NCI-H345 treated with DMSO at 0.1 percent for 48 hours (cell line): ENCODE results near the gene MAN1C1.

Experiments used
- DNase-seq: peaks from one replicate; lab custom pipeline; 2025; ENCODE audit not compliant: unreplicated experiment; lab: John Stamatoyannopoulos, UW

MAN1C1 gene

DNA sequence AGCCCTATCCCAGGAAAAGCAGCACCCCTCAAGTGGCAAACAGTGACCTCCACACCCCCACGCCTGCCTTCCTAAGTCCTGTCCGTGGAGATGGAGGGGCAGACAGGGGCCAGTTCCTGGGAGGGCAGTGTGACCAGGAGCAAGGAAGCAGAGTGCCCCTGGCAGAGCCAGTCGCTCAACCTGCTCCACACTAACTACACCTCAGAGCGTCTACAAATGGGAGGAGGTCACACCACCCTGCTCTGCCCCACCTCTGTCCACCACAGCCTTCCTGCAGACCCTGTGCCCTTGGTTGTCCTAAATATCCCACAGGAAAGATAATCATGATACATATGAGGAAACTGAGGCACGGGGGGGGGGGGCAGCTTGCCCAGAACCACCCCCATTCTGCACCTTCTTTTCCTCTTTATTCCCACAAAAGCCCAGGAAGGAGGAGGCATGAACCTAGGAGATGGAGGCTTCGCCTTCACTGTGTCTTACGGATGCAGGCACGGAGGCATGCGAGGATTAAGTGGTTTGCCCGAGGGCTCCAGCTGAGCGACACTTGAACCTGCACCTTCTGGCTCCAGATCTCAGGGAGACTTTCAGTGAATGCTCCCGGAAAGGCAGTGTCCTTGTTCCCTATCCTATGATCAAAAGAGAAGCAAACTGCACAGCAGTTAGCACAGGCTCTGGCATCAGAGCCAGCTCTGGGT is 140.7 kb downstream of the MAN1C1 start:
- DNase-seq, result no peak

DNA sequence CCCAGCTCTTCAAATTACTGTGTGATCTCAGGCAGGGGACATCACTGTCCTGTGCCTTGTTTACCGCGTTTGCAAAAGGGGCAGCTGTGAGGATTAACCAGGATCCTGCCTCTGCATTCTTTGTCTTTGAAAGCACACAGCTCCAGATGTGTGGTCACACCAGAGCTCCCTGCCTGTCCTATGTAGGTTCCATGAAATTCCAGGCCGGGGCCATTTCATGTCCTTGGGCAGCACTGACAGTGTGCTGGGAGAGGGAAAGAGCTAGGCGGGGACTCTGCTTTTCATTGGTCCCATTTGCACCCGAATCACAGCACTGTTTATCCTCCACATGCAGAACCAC is 141.2 kb downstream of the MAN1C1 start:
- no peak for DNase-seq

DNA sequence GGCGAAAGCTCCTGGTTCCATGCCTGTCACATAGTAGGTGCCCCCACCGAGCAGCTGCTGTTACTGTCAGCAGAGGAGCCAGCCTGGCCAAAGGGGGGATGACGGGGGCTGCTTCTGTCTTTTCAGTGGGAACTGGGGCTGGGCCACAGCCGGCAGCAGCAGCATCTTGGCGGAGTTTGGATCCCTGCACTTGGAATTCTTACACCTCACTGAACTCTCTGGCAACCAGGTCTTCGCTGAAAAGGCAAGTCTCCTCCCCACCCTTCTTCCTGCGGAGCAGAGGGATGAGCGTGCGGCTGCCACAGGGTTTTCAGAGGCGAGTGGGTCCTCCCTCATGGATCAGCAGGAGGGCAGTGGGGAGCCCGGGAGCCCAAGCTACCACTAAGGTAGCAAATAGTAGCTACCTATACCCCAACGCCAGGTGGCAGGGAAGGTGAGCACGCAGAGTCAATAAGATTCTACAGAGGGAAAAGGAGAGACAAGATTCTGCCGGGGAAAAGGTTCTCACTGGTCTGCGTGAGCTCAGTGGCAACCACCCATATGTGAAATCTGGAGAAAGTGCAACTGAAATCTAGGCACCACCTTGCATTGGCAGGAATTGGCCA is 142.0 kb downstream of the MAN1C1 start:
- DNase-seq, result no peak

DNA sequence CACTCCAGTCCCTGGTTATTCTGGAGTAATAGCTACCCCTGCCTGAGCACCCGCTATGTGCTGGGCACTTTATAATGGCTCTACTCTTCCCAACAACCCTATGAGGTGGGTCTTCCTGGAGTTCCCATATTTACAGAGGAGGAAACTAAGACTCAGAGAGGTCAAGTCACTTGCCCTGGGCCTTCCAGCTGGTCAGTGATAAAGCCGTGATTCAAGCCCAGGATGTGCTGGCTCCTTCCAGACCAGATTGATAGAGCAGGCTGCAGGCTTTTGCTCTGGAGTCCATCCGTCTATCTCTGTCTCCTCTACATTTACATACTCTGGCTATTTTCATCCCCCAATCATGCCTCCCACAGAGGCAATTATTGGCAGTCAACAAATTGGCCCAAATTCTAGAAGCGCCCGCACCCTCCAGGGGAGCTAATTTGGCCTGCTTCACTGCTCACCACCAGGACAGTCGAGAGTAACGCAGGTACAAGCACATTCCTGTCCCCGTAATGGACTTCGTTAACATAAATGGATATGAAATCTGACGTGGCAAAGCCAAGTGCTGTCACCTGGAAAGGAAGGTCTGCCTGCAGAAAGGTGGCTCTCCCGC is 143.6 kb downstream of the MAN1C1 start:
- DNase-seq, result no peak

DNA sequence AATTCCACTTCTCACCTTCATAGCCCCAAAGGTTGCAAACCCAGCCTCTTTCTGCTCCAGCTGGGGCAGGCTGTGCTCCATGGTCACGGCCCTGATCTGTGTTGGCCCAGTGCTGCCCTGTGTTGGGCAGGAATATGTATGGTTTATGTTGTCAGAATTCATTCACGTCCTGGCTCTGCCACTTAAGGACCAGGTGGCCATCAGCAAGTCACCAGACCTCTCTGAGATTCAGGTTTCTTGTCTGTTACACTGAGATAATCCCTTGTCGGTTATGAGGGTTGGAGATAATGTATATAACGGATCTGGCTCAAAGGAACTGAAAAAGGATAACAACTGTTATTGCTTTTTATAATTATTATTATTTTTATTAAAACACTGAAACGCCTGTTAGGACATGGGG is 144.3 kb downstream of the MAN1C1 start:
- DNase-seq, result no peak

DNA sequence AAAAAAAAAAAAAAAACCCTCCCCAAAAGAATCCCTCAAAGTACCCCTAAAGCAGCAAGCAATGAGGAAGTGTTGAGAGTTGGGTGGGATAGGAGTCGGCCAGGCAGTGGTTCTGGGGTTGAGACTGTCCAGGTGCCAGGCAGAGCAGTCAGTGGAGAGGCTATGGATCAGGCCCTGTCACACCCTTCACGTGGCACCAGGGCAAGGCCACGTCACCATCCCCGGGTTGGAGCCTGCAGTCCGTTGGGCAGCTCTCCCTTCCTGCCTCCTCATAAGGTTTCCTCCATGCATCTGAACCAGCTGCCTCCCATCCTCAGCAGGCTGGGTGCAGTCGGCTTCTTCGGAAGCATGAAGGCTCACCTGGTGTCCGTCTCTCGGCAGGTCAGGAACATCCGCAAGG is 146.9 kb downstream of the MAN1C1 start:
- DNase-seq, result no peak

DNA sequence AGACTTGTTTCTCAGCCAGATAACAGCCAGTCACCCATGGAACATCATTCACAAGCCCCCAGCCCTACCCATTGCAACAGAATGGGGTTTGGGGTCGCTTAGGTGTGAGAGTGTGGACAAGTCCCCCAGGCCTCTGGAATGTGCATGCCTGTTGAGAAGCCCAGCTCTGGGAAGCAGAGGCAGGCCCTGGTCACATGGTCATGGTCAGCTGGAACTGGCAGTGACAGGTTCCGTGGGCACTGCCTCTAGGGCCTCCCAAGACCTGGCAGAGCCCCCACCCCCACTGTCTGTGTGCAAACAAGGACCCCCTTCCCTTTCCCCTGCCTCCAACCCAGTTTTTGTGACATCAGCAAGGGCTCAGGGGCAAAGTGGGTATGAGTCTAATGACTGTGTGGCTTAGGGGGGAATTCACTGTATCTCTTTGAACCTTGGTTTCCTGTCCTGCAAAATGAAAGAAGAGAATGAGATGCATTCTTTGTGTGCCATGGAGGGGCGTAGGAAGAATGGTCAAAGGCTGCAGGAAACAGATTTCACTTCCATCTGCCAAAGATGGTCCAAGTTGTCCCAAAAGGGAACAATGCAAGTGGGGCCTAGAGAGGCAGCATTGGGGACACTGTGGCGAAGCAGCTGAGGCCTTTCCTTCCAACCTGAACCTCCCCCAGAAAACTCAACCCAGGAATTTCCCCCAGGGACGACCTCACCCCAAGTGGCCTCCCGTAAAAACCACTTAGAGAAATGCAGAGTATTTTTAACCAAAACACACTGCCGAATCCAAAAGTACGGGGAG is 148.7 kb downstream of the MAN1C1 start:
- no peak for DNase-seq

DNA sequence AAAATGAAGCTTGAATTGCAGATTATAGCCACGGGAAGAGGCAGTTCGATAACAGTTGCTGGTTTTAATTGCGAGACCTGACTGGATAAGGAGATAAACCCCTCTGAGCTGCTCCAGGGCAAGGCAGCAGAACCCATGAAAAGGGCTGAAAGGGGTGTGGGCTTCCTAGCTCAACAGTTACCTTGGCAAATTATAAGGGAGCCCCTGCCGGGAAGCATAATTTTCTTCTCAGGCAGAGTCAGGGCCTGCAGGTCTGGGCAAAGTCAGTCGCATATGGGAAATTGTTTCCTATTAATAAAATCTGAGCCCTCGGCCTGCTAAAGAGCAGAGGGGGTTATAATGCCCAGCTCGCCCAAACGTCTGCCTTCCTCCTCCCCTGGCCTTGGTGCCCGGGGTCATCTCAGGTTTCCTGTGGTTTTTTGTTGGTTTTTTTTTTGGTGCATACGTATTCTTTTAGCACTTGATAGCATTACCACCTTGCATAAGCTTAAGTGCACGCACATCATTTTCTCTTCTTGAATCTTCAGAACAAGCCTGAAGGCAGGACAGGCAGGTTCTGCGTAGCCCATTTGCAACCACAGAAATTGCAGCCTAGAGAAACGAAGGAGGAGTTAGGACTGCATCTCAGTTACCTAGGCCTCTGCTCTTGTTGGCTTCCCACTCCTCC is 149.5 kb downstream of the MAN1C1 start:
- no peak for DNase-seq

DNA sequence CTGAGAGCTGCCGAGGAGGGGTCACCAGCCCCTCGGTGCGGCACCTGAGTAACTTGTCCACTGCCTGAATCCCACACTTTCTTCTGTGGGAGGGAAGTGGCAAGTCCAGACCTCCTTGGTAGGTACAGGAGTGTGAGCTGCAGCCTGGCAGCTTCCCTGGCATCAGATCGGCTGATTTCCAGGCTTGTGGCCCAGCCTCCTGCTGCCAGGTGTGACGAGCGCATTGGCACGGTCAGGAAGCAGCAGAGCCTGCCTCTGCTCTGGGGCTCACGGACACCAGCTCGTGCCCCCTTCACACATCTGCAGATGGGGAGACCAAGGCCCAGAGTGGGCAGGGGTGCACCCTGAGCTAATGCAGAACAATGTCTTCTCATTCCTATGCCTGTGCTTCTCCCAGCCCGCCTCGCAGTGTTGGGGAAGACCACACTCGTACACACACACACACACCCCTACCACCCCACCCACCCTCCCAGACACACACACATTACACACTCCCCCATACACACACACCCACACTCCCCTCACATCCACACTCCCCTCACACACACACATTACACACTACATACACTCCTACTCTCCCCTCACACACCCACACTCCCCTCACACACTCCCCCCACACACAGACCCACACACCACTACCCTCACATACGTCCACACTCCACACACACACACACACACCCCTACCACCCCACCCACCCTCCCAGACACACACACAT is 150.3 kb downstream of the MAN1C1 start:
- DNase-seq, result no peak

DNA sequence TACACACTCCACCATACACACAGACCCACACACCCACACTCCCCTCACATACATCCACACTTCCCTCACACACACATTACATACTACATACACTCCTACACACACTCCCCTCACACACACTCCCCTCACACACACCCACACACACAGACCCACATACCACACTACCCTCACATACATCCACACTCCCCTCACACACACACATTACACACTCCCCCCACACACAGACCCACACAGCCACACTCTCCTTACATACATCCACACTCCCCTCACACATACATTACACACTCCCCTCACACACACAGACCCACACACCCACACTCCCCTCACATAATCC is 150.8 kb downstream of the MAN1C1 start:
- no peak for DNase-seq

DNA sequence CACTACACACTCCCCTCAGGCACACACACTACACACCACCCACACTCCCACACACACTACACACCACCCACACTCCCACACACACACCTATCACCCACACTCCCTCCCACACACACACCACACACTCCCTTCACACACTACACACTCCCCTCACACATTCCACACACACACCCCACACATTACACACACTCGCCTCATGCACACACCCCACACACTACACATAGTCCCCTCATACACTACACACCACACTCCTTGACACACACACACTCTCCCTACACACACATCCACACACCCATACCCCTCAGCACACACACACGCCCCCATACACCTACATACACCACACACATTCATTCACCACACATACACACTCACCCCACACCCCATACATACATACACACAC is 152.4 kb downstream of the MAN1C1 start:
- DNase-seq, result no peak

DNA sequence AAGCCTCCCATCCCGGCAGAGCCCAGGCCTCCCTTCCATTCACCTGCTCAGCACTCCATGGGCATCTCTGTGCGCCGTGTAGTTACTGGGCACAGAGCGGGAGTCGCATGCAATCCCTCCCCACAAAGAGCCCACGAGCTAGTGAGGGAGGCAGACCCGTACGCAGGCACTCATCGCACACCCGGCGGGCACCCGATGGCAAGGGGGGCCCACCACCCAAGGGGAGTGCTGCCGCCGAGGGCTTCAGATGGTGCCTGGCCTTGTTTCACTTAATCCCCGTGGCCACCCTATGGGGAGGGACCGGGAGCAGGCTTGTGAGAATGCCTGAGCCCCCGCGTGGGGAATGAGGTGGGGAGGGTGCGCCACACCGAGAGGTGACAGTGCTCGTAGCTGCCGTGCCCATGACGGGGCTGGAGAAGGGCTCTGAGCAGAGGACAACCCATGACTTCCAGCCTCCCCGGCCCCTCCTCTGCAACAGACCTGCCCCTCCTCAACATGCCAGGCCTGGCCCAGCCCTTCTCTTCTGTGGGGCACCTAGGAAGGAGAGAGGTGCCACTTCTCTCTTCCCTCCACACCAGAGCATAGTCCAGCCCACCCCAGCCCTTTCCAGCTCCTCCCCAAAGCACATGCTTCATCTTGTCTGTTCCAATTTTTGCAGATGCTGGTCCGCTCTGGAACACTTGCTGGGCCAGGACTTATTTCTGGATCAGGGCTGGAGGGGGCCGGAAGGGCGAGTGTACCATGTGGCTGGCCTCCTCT is 153.2 kb downstream of the MAN1C1 start:
- DNase-seq, result no peak

DNA sequence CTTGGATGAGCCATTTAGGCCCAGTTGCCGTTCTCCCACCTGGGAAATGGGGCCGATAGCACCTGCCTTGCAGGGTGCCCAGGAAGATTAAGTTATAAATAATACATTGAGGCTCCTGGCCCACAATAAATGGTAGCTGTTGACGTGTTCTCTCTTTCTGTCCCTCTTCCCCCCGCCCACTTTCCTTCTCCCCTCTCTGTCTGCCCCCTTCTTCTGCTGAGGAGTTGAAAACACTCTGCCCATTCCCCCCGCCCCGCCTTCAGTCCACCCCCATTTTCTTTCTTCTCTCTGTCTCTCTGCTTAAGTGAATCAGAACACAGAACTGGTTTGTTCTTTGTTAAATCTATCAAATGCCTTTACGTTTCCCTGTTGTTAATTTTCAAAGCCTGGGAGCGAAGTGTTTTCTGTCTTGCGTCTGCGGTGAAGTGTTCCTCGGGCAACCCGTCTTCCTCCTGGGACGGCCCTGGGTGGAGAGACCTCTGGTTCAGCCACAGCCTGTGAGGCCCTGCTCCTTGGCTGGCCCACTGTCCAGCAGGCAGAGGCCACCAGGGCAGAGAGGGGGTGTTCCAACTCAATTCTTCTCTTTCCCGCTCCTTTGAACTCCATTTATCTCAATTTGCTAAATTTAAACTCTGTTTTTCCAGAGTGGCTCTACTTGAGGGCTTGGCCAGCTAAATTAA is 154.1 kb downstream of the MAN1C1 start:
- no peak for DNase-seq

DNA sequence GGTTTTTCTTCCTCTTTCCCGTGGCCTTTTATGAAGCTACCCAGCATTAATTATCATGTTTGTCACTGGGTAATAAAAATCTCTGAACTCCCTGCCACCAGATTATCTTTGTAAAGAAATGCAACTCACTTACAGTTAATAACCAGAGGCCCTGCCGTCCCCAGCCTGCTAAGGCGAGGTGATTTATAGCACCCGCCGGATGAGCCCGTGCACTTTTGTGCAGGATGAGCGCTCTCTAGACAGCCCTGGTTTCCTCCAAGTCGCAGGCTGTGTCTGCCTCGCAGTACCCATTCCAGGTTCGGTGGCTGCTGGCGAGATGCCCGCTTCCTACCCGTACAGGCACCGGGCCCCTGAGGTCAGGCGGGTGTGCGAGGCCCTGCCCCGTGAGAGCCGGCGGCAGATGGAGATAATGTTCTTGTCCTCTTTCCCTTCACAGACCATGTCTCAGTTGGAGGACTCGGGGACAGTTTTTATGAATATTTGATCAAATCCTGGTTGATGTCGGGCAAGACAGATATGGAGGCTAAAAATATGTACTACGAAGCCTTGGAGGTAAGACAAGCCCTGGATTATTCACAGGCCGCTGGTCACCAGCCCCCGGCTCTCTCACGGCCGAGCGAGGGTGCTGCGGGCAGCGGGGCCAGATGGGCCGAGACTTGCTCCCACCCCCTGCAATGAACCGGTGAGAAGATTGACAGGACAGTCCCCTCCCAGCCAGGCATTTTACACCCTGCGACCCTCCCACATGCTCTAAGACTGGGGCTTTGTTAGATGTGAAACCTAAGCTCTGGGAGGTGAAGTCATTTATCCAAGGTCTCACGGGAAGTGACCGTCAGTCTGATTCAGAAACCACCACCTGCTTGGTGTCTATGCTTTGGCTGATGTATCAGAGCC is 154.9 kb downstream of the MAN1C1 start:
- DNase-seq, result no peak

DNA sequence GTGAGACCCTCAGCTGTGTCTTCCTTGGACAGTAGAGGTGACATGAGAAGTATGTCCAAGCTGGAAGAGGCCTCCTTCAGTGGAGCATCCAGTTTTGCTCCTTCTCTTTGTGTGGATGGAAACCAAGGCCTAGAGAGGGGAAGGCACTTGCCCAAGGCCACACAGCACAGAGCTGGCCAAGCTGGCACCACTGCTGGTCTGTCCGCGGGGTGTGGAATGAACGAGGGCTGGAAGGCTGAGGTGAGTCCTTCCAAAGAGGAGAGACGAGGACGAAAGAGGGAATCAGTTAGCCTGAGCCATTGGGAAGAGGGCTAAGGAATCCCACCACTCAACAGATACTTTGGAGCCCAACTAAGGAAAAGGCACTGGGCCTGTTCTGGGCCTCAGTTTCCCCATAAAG is 155.6 kb downstream of the MAN1C1 start:
- DNase-seq, result no peak

DNA sequence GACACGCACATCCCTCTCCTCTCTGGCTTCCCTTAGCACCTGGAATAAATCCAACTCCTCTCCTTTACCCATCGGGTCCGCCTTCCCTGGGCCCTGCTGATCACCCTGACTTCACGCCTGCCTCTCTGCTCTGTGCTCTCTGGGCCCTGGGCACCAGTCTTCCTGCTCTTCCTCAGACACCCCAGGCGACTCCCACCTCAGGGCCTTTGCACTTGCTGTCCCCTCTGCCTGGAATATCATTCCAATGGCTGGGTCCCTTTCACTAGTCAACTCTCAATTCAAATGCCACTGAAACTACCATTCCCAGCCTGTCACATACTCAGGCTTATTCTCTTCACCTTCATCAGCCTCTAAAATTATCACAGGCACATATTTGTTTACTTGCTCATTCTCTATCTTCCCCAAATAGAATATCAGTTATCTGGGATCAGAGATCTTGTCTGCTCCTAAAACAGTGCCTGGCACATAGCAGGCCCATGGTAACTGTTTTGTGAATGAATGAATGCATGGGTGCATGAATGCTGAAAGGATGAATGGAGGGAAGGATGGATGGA is 156.2 kb downstream of the MAN1C1 start:
- DNase-seq, result no peak

DNA sequence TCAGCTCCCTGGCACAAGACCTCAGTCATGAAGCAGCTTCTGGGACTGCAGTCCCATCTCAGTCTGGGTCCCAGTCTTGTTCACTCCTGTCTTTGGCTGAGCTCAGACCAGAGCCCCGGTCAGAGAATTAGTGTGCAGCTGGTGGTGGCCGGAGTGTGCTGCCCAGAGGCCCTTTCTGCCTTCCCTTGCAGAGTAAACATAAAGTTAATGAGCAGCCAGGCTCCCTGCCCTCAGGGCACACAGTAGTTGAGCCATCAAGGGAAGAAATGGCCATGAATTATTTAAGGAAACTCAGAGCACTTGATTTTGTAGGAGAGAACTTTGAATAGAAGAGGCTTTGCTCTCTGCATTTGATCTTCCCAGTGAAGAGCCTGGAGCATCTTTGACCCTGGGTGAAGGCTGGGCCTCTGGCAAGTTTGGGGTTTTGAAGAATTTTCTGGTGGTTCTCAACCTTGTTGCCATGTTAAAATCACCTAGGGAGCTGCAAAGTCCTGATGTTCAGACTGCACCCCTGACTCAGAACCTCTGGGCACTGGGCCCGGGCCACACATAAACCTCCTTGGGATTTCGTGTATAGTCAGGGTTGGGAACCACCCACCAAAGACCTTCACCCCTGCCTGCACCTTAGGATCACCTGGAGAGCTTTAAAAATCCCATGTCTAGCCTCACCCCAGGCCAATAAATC is 157.0 kb downstream of the MAN1C1 start:
- no peak for DNase-seq
